ENCODE results near the gene AMIGO1. TPM values are rescaled to one million over a fixed set of nuclear protein-coding genes. Genes with fewer than 3 reads are reported as not detected.

AMIGO1 gene
- total RNA-seq, 1 donor from 2014 or later, result 8.4 TPM

- Histone ChIP-seq H3K36me3 (ENCODE audit: control insufficient read depth in 3 of 3, insufficient read depth in 3 of 3, low read length in 3 of 3) (no peaks in the 10 kb centered on the region), H3K9ac (ENCODE audit: low read depth in 1 of 3, low read length in 3 of 3) (no peak overlapping the region), H3K9me3 (ENCODE audit: control insufficient read depth in 3 of 3, low read length in 3 of 3) (no peaks in the 10 kb centered on the region), H3K27me3 (ENCODE audit: control insufficient read depth in 3 of 3, insufficient read depth in 3 of 3, low read length in 3 of 3) (no peaks in the 10 kb centered on the region), H3K27ac (ENCODE audit: low read depth, low read length) (no peak overlapping the region), H3K4me3 (ENCODE audit: low read length in 3 of 3) (no peak overlapping the region), H3K4me1 (ENCODE audit: control insufficient read depth in 3 of 3, insufficient read depth in 3 of 3, low read length in 3 of 3) (peaks cover 0 to 2% (median 0%) of the 10 kb centered on the region in 3 donors)
Observed at GRCh38 chr1:109521002-109521951, 11.8 kb upstream of the AMIGO1 start.

GRCh38 chr1:109517337-109517736 is 7.8 kb upstream of the AMIGO1 start:
- H3K27me3 ChIP-seq (ENCODE audit: control insufficient read depth in 3 of 3, insufficient read depth in 3 of 3, low read length in 3 of 3), result no peaks in the 10 kb centered on the region

GRCh38 chr1:109516872-109517271 is 7.3 kb upstream of the AMIGO1 start:
- no peaks in the 10 kb centered on the region for H3K36me3 ChIP-seq (ENCODE audit: control insufficient read depth in 3 of 3, insufficient read depth in 3 of 3, low read length in 3 of 3)
- H3K27ac ChIP-seq (ENCODE audit: low read depth, low read length), result no peak overlapping the region
- H3K9me3 ChIP-seq (ENCODE audit: control insufficient read depth in 3 of 3, low read length in 3 of 3), result no peaks in the 10 kb centered on the region
- H3K9ac ChIP-seq (ENCODE audit: low read depth in 1 of 3, low read length in 3 of 3), result no peak overlapping the region
- H3K27me3 ChIP-seq (ENCODE audit: control insufficient read depth in 3 of 3, insufficient read depth in 3 of 3, low read length in 3 of 3), result no peaks in the 10 kb centered on the region
- H3K4me3 ChIP-seq (ENCODE audit: low read length in 3 of 3), result no peak overlapping the region
- H3K4me1 ChIP-seq (ENCODE audit: control insufficient read depth in 3 of 3, insufficient read depth in 3 of 3, low read length in 3 of 3), result peaks cover 0 to 2% (median 0%) of the 10 kb centered on the region in 3 donors

More at GRCh38 chr1:109517337-109517736, 7.8 kb upstream of the AMIGO1 start:
- Histone ChIP-seq H3K36me3 (ENCODE audit: control insufficient read depth in 3 of 3, insufficient read depth in 3 of 3, low read length in 3 of 3) (no peaks in the 10 kb centered on the region), H3K27ac (ENCODE audit: low read depth, low read length) (no peak overlapping the region), H3K9me3 (ENCODE audit: control insufficient read depth in 3 of 3, low read length in 3 of 3) (no peaks in the 10 kb centered on the region), H3K4me1 (ENCODE audit: control insufficient read depth in 3 of 3, insufficient read depth in 3 of 3, low read length in 3 of 3) (peaks cover 0 to 2% (median 0%) of the 10 kb centered on the region in 3 donors), H3K4me3 (ENCODE audit: low read length in 3 of 3) (no peak overlapping the region), H3K9ac (ENCODE audit: low read depth in 1 of 3, low read length in 3 of 3) (no peak overlapping the region)

GRCh38 chr1:109514846-109515245 is 5.3 kb upstream of the AMIGO1 start:
- H3K27me3 ChIP-seq (ENCODE audit: control insufficient read depth in 3 of 3, insufficient read depth in 3 of 3, low read length in 3 of 3), result no peaks in the 10 kb centered on the region
- no peaks in the 10 kb centered on the region for H3K9me3 ChIP-seq (ENCODE audit: control insufficient read depth in 3 of 3, low read length in 3 of 3)
- H3K36me3 ChIP-seq (ENCODE audit: control insufficient read depth in 3 of 3, insufficient read depth in 3 of 3, low read length in 3 of 3), result no peaks in the 10 kb centered on the region
- H3K9ac ChIP-seq (ENCODE audit: low read depth in 1 of 3, low read length in 3 of 3), result no peak overlapping the region
- H3K27ac ChIP-seq (ENCODE audit: low read depth, low read length), result no peak overlapping the region
- H3K4me3 ChIP-seq (ENCODE audit: low read length in 3 of 3), result no peak overlapping the region
- H3K4me1 ChIP-seq (ENCODE audit: control insufficient read depth in 3 of 3, insufficient read depth in 3 of 3, low read length in 3 of 3), result peaks cover 5 to 6% (median 6%) of the 10 kb centered on the region in 3 donors

- Histone ChIP-seq H3K9ac (ENCODE audit: low read depth in 1 of 3, low read length in 3 of 3) (no peak overlapping the region), H3K27me3 (ENCODE audit: control insufficient read depth in 3 of 3, insufficient read depth in 3 of 3, low read length in 3 of 3) (no peaks in the 10 kb centered on the region), H3K4me1 (ENCODE audit: control insufficient read depth in 3 of 3, insufficient read depth in 3 of 3, low read length in 3 of 3) (peaks cover 16 to 19% (median 16%) of the 10 kb centered on the region in 3 donors)
Observed at GRCh38 chr1:109513110-109513710, 3.7 kb upstream of the AMIGO1 start.

GRCh38 chr1:109508873-109509175 is 703 bp downstream of the AMIGO1 start:
- Histone ChIP-seq H3K4me3 (ENCODE audit: low read length in 3 of 3) (peak overlapping the region; percentile 72 to 90 (median 85)), H3K9me3 (ENCODE audit: control insufficient read depth in 3 of 3, low read length in 3 of 3) (no peaks in the 10 kb centered on the region), H3K27me3 (ENCODE audit: control insufficient read depth in 3 of 3, insufficient read depth in 3 of 3, low read length in 3 of 3) (no peaks in the 10 kb centered on the region), H3K9ac (ENCODE audit: low read depth in 1 of 3, low read length in 3 of 3) (peak overlapping the region; percentile 76 to 88 (median 82)), H3K36me3 (ENCODE audit: control insufficient read depth in 3 of 3, insufficient read depth in 3 of 3, low read length in 3 of 3) (peaks cover 13 to 19% (median 17%) of the 10 kb centered on the region in 3 donors), H3K27ac (ENCODE audit: low read depth, low read length) (peak overlapping the region; percentile 45), H3K4me1 (ENCODE audit: control insufficient read depth in 3 of 3, insufficient read depth in 3 of 3, low read length in 3 of 3) (peaks cover 34 to 51% (median 44%) of the 10 kb centered on the region in 3 donors)

More at GRCh38 chr1:109513110-109513710, 3.7 kb upstream of the AMIGO1 start:
- Histone ChIP-seq H3K9me3 (ENCODE audit: control insufficient read depth in 3 of 3, low read length in 3 of 3) (no peaks in the 10 kb centered on the region), H3K27ac (ENCODE audit: low read depth, low read length) (no peak overlapping the region), H3K36me3 (ENCODE audit: control insufficient read depth in 3 of 3, insufficient read depth in 3 of 3, low read length in 3 of 3) (peaks cover 0 to under 1% (median under 1%) of the 10 kb centered on the region in 3 donors), H3K4me3 (ENCODE audit: low read length in 3 of 3) (no peak overlapping the region)

GRCh38 chr1:109508001-109508872 is 1.3 kb downstream of the AMIGO1 start:
- peak overlapping the region; percentile 72 to 90 (median 85) for H3K4me3 ChIP-seq (ENCODE audit: low read length in 3 of 3)
- peaks cover 34 to 51% (median 44%) of the 10 kb centered on the region in 3 donors for H3K4me1 ChIP-seq (ENCODE audit: control insufficient read depth in 3 of 3, insufficient read depth in 3 of 3, low read length in 3 of 3)
- no peaks in the 10 kb centered on the region for H3K27me3 ChIP-seq (ENCODE audit: control insufficient read depth in 3 of 3, insufficient read depth in 3 of 3, low read length in 3 of 3)
- H3K36me3 ChIP-seq (ENCODE audit: control insufficient read depth in 3 of 3, insufficient read depth in 3 of 3, low read length in 3 of 3), result peaks cover 13 to 19% (median 17%) of the 10 kb centered on the region in 3 donors
- peak overlapping the region; percentile 76 to 88 (median 82) for H3K9ac ChIP-seq (ENCODE audit: low read depth in 1 of 3, low read length in 3 of 3)
- H3K9me3 ChIP-seq (ENCODE audit: control insufficient read depth in 3 of 3, low read length in 3 of 3), result no peaks in the 10 kb centered on the region
- peak overlapping the region; percentile 45 for H3K27ac ChIP-seq (ENCODE audit: low read depth, low read length)

GRCh38 chr1:109504974-109505373 is 4.6 kb downstream of the AMIGO1 start:
- Histone ChIP-seq H3K36me3 (ENCODE audit: control insufficient read depth in 3 of 3, insufficient read depth in 3 of 3, low read length in 3 of 3) (peaks cover 27 to 43% (median 32%) of the 10 kb centered on the region in 3 donors), H3K4me1 (ENCODE audit: control insufficient read depth in 3 of 3, insufficient read depth in 3 of 3, low read length in 3 of 3) (peaks cover 32 to 67% (median 40%) of the 10 kb centered on the region in 3 donors), H3K4me3 (ENCODE audit: low read length in 3 of 3) (no peak overlapping the region), H3K27me3 (ENCODE audit: control insufficient read depth in 3 of 3, insufficient read depth in 3 of 3, low read length in 3 of 3) (no peaks in the 10 kb centered on the region), H3K9me3 (ENCODE audit: control insufficient read depth in 3 of 3, low read length in 3 of 3) (no peaks in the 10 kb centered on the region), H3K27ac (ENCODE audit: low read depth, low read length) (no peak overlapping the region), H3K9ac (ENCODE audit: low read depth in 1 of 3, low read length in 3 of 3) (no peak overlapping the region)

- H3K36me3 ChIP-seq (ENCODE audit: control insufficient read depth in 3 of 3, insufficient read depth in 3 of 3, low read length in 3 of 3), result peaks cover 30 to 49% (median 32%) of the 10 kb centered on the region in 3 donors
- no peak overlapping the region for H3K9ac ChIP-seq (ENCODE audit: low read depth in 1 of 3, low read length in 3 of 3)
- no peaks in the 10 kb centered on the region for H3K9me3 ChIP-seq (ENCODE audit: control insufficient read depth in 3 of 3, low read length in 3 of 3)
- H3K4me3 ChIP-seq (ENCODE audit: low read length in 3 of 3), result no peak overlapping the region
- H3K27ac ChIP-seq (ENCODE audit: low read depth, low read length), result no peak overlapping the region
- H3K27me3 ChIP-seq (ENCODE audit: control insufficient read depth in 3 of 3, insufficient read depth in 3 of 3, low read length in 3 of 3), result no peaks in the 10 kb centered on the region
- H3K4me1 ChIP-seq (ENCODE audit: control insufficient read depth in 3 of 3, insufficient read depth in 3 of 3, low read length in 3 of 3), result peaks cover 30 to 70% (median 43%) of the 10 kb centered on the region in 3 donors
Observed at GRCh38 chr1:109503935-109504334, 5.6 kb downstream of the AMIGO1 start.
